Activated effector memory CD4-positive, alpha-beta T cell treated with anti-CD3 and anti-CD28 coated beads, Interleukin-2, amount 50 U/mL, for 16 hours (primary cell): ENCODE results near the gene DNAH10.
A peak's percentile ranks its signal among the peaks of the same experiment; 100 is the strongest.

ENCODE experiments used
- DNase-seq: peaks from one replicate; pipeline ENCODE4 v3.0.0-alpha.2; 2020

DNAH10 gene

GRCh38 chr12:123891011-123891410, 128.9 kb downstream of the DNAH10 start:
- no peak for DNase-seq

GRCh38 chr12:123891516-123892179, 129.5 kb downstream of the DNAH10 start:
- no peak for DNase-seq

GRCh38 chr12:123892180-123892559, 130.1 kb downstream of the DNAH10 start:
- no peak for DNase-seq

GRCh38 chr12:123892853-123893252, 130.8 kb downstream of the DNAH10 start:
- no peak for DNase-seq

GRCh38 chr12:123893276-123893675, 131.2 kb downstream of the DNAH10 start:
- no peak for DNase-seq

GRCh38 chr12:123894823-123895345, 132.8 kb downstream of the DNAH10 start:
- DNase-seq = no peak

- DNase-seq = no peak
Observed at GRCh38 chr12:123895451-123895850, 133.3 kb downstream of the DNAH10 start.

- no peak for DNase-seq
Observed at GRCh38 chr12:123896767-123897166, 134.7 kb downstream of the DNAH10 start.

- no peak for DNase-seq
Observed at GRCh38 chr12:123897221-123897620, 135.1 kb downstream of the DNAH10 start.

- DNase-seq = no peak
Observed at GRCh38 chr12:123898673-123899072, 136.6 kb downstream of the DNAH10 start.

GRCh38 chr12:123899368-123899767, 137.3 kb downstream of the DNAH10 start:
- DNase-seq = no peak

- DNase-seq = no peak
Observed at GRCh38 chr12:123900871-123901376, 138.8 kb downstream of the DNAH10 start.

GRCh38 chr12:123902821-123903220, 140.7 kb downstream of the DNAH10 start:
- no peak for DNase-seq

GRCh38 chr12:123903301-123904065, 141.4 kb downstream of the DNAH10 start:
- DNase-seq = no peak

- DNase-seq = peak; percentile 86
Observed at GRCh38 chr12:123905319-123905925, 143.3 kb downstream of the DNAH10 start.

- DNase-seq = no peak
Observed at GRCh38 chr12:123906711-123907420, 144.8 kb downstream of the DNAH10 start.

GRCh38 chr12:123907726-123908476, 145.8 kb downstream of the DNAH10 start:
- DNase-seq = no peak

- DNase-seq = no peak
Observed at GRCh38 chr12:123908884-123909725, 147.0 kb downstream of the DNAH10 start.

GRCh38 chr12:123910057-123910456, 148.0 kb downstream of the DNAH10 start:
- no peak for DNase-seq

- DNase-seq = no peak
Observed at GRCh38 chr12:123910761-123911193, 148.7 kb downstream of the DNAH10 start.
